Naive thymus-derived CD8-positive, alpha-beta T cell (primary cell): ENCODE data around the gene PTGER4. TPM values are rescaled to one million over a fixed set of nuclear protein-coding genes. Genes with fewer than 3 reads are reported as not detected.
"Not testable (repeated sequence)": the region's sequence is repeated elsewhere in the genome, so short reads cannot be mapped to it uniquely, and the experiment has no call there.

ENCODE experiments used
- ATAC-seq, 2 donors: fragments of 150-1000 bp; cut with Tn5 transposase in 1 of 2; sonication (Bioruptor Pico), chemical (Tn5 transposase) in 1 of 2; 1 replicate in 1 of 2; 2 replicates in 1 of 2; pipeline ENCODE4 v1.10.0; 2021; ENCODE audit warnings: mild to moderate bottlenecking in 2 of 2, moderate library complexity in 2 of 2
- POLR2A ChIA-PET: fragments of 350-600 bp; sonication (Branson Sonifier 250); formaldehyde crosslinking; loops from one replicate; lab custom pipeline; 2021; ENCODE audit warnings: antibody characterized with exemption; lab: Charles Lee
- DNase-seq, 10 donors: peaks; one replicate each; pipeline versions ENCODE4 v3.0.0 to v3.0.0-alpha.2; 2020 to 2022
- H3K27ac Mint-ChIP-seq, 10 donors: one replicate each; pipeline ENCODE4 v1.8.0; 2020 to 2022; ENCODE audit warnings: mild to moderate bottlenecking in 10 of 10, mixed read lengths in 10 of 10, moderate library complexity in 4 of 10, inconsistent platforms in 1 of 10
- H3K27me3 Mint-ChIP-seq, 5 donors: one replicate each; pipeline ENCODE4 v1.8.0; 2021 to 2022; ENCODE audit warnings: mixed read lengths in 5 of 5
- H3K36me3 Mint-ChIP-seq, 3 donors: one replicate each; pipeline ENCODE4 v1.8.0; 2020 to 2022; ENCODE audit warnings: mixed read lengths in 3 of 3, mild to moderate bottlenecking in 2 of 3, inconsistent platforms in 1 of 3
- H3K4me1 Mint-ChIP-seq, 4 donors: one replicate each; pipeline ENCODE4 v1.8.0; 2021 to 2022; ENCODE audit warnings: mixed read lengths in 4 of 4
- H3K4me3 Mint-ChIP-seq, 10 donors: one replicate each; pipeline ENCODE4 v1.8.0; 2020 to 2022; ENCODE audit warnings: mild to moderate bottlenecking in 10 of 10, mixed read lengths in 10 of 10, moderate library complexity in 6 of 10, inconsistent platforms in 1 of 10
- H3K9me3 Mint-ChIP-seq, 9 donors: one replicate each; pipeline ENCODE4 v1.8.0; 2020 to 2022; ENCODE audit warnings: mixed read lengths in 9 of 9, mild to moderate bottlenecking in 3 of 9, inconsistent platforms in 1 of 9, moderate library complexity in 1 of 9
- polyA plus RNA-seq, 3 donors: library from polyadenylated mRNA; unstranded; fragments of 300-500 nt; fragmentation: Illumina TruSeq; gene quantifications; one replicate each; pipeline ENCODE4 v1.2.3, GENCODE V29; 2021
- total RNA-seq, 8 experiments: library from RNA in 2 of 8; stranded (reverse) in 2 of 8; gene quantifications; one replicate each; pipeline ENCODE4 v1.2.3 and lab custom pipeline; 2021 to 2026

The PTGER4 gene
- 10 to 100 TPM; 28.2 to 30.7 TPM for total RNA-seq
- 10 to 100 TPM; 36.0 to 43.8 (median 41.6) TPM for polyA plus RNA-seq
- 55.7 to 598 (median 126) reads per million in 6 experiments for total RNA-seq (lab: John Stamatoyannopoulos, UW)

- Mint-ChIP-seq H3K9me3 (peaks cover 0 to 2% (median 0%) of the 10 kb centered on the region in 9 donors), H3K27me3 (no peaks in the 10 kb centered on the region), H3K36me3 (peaks cover 9 to 21% (median 12%) of the 10 kb centered on the region in 3 donors), H3K27ac (peak within 1 kb of the TSS; percentile 92 to 99 (median 98)), H3K4me1 (peaks cover 34 to 83% (median 56%) of the 10 kb centered on the region in 4 donors), H3K4me3 (peak within 1 kb of the TSS; percentile 90 to 100 (median 97))
- ATAC-seq (peak; percentile 7 to 26), DNase-seq (peak in 9 of 10 donors; percentile 16 to 70 (median 49))
- POLR2A ChIA-PET = interaction anchor here (0.8 to 9.7 kb wide), 16 partner anchors 9 to 312 kb away, joined by 3 to 140 read pairs (median 4); no protein-coding TSS in a partner anchor
Measured at GRCh38 chr5:40679913-40680681, at the start of gene PTGER4. TSS of gene PTGER4 (plus strand) at chr5:40679915. CDS start at chr5:40680994, 1,079 bp downstream.

- ATAC-seq (no peak), DNase-seq (no peak)
- Mint-ChIP-seq H3K4me3 (no peak overlapping the region), H3K9me3 (peaks cover 0 to 3% (median 0%) of the 10 kb centered on the region in 9 donors), H3K27me3 (no peaks in the 10 kb centered on the region), H3K4me1 (peaks cover 14 to 37% (median 28%) of the 10 kb centered on the region in 4 donors), H3K36me3 (peaks cover 0 to 2% (median under 1%) of the 10 kb centered on the region in 3 donors), H3K27ac (peak overlapping the region in 1 of 10 donors; percentile 55)
- POLR2A ChIA-PET = no interaction called here
Measured at GRCh38 chr5:40630126-40630525, 49.6 kb upstream of the PTGER4 start.

DNA sequence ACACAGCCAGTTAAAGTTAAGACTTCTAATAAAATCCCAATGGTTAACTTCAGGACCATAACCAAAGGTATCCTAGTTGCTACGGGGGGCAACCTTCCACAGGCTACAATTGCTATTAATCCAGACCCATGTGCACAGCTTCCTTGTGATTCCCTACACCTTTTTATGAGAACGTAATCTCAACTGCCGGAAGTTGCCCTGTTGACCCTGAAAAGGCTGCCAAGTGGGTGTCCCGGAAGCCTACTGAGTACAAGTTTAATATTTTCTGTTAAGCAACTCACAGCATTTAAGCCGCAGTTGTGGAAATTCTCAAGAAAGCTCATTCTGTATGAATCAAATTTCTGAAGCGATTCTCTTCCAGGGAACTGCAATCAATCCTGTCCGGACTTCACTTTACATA, 48.5 kb upstream of the PTGER4 start:
- no peak for ATAC-seq

DNA sequence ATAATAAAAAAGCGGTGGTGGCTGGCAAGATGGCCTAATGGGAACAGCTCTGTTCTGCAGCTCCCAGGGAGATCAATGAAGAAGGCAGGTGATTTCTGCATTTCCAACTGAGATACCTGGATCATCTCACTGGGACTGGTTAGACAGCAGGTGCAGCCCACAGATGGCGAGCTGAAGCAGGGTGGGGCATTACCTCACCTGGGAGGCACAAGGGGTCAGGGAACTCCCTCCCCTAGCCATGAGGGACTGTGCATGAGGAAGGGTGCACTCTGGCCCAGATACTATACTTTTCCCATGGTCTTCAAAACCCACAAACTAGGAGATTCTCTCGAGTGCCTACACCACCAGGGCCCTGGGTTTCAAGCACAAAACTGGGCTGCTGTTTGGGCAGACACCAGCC, 45.6 kb upstream of the PTGER4 start:
- POLR2A ChIA-PET = interaction anchor here (1.3 to 1.8 kb wide), 4 partner anchors 14 to 46 kb away, joined by 3 to 7 read pairs (median 6); partner anchors contain the start of gene PTGER4
- ATAC-seq = peak; percentile 42 to 44
- H3K36me3 Mint-ChIP-seq = peaks cover 0 to 30% (median 15%) of the 10 kb centered on the region in 3 donors
- H3K27ac Mint-ChIP-seq = peak overlapping the region in 5 of 10 donors; percentile 25 to 69 (median 55)
- peaks cover 5 to 43% (median 21%) of the 10 kb centered on the region in 9 donors for H3K9me3 Mint-ChIP-seq
- H3K4me3 Mint-ChIP-seq = peak overlapping the region in 3 of 10 donors; percentile 16 to 42 (median 19)
- no peaks in the 10 kb centered on the region for H3K27me3 Mint-ChIP-seq
- DNase-seq = no peak
- peaks cover 11 to 27% (median 20%) of the 10 kb centered on the region in 4 donors for H3K4me1 Mint-ChIP-seq

More for the DNA sequence above, 48.5 kb upstream of the PTGER4 start:
- DNase-seq = no peak
- Mint-ChIP-seq H3K27ac (no peak overlapping the region), H3K27me3 (no peaks in the 10 kb centered on the region), H3K4me3 (no peak overlapping the region), H3K36me3 (peaks cover 0 to 13% (median 5%) of the 10 kb centered on the region in 3 donors), H3K9me3 (peaks cover 0 to 13% (median 7%) of the 10 kb centered on the region in 9 donors), H3K4me1 (peaks cover 14 to 36% (median 26%) of the 10 kb centered on the region in 4 donors)
- POLR2A ChIA-PET = no interaction called here

DNA sequence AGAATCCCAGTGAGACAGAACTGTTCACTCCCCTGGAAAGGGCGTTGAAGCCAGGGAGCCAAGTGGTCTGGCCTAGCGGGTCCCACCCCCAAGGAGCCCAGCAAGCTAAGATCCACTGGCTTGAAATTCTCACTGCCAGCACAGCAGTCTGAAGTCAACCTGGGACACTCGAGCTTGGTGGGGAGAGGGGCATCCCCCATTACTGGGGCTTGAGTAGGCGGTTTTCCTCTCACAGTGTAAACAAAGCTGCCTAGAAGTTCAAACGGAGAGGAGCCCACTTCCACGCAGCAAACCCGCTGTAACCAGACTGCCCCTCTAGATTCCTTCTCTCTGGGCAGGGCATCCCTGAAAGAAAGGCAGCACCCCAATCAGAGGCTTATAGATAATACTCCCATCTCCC, 45.1 kb upstream of the PTGER4 start:
- Mint-ChIP-seq H3K27ac (peak overlapping the region in 4 of 10 donors; percentile 34 to 79 (median 62)), H3K36me3 (peaks cover 0 to 30% (median 15%) of the 10 kb centered on the region in 3 donors), H3K27me3 (no peaks in the 10 kb centered on the region), H3K4me1 (peaks cover 11 to 27% (median 20%) of the 10 kb centered on the region in 4 donors), H3K4me3 (peak overlapping the region in 6 of 10 donors; percentile 16 to 58 (median 38)), H3K9me3 (peaks cover 5 to 45% (median 21%) of the 10 kb centered on the region in 9 donors)
- peak; percentile 97 to 98 for ATAC-seq
- POLR2A ChIA-PET = interaction anchor here (1.3 to 1.8 kb wide), 4 partner anchors 14 to 46 kb away, joined by 3 to 7 read pairs (median 6); partner anchors contain the start of gene PTGER4
- peak in 5 of 10 donors; percentile 49 to 64 (median 63) for DNase-seq

GRCh38 chr5:40639531-40639930, 40.2 kb upstream of the PTGER4 start:
- H3K27me3 Mint-ChIP-seq, H3K4me3 Mint-ChIP-seq, ATAC-seq, DNase-seq, POLR2A ChIA-PET: not testable (repeated sequence)
- Mint-ChIP-seq H3K4me1 (peaks cover 9 to 15% (median 12%) of the 10 kb centered on the region in 4 donors), H3K27ac (peak overlapping the region in 1 of 10 donors; percentile 21), H3K36me3 (peaks cover 0 to 30% (median 15%) of the 10 kb centered on the region in 3 donors), H3K9me3 (peaks cover 10 to 45% (median 21%) of the 10 kb centered on the region in 9 donors)

GRCh38 chr5:40646266-40646665, 33.4 kb upstream of the PTGER4 start:
- Mint-ChIP-seq H3K4me1 (peaks cover 16 to 35% (median 29%) of the 10 kb centered on the region in 4 donors), H3K9me3 (peaks cover 0 to 4% (median 0%) of the 10 kb centered on the region in 9 donors), H3K27me3 (no peaks in the 10 kb centered on the region), H3K36me3 (no peaks in the 10 kb centered on the region), H3K4me3 (no peak overlapping the region), H3K27ac (no peak overlapping the region)
- ATAC-seq (no peak), DNase-seq (no peak)
- POLR2A ChIA-PET = interaction anchor here (0.8 kb wide), 1 partner anchor 236 kb away, joined by 3 read pairs; no protein-coding TSS in a partner anchor

DNA sequence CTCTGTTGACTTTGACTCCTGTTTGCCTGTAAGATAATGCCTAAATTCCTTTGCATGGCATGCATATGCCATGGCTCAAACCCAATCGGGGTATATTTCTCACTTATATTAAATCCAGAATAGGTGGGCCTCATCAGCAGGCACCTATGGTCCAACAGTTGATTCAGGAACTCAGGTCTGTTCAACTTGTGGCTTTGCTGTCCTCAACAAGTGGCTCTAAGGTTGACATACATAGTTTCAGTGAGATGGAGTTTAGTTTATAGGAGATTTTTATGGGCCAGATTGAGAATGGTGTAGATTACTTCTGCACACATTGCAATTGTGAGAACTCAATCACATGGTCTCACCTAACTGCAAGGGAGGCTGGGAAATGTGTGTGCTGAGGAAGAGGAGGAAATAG, 31.6 kb upstream of the PTGER4 start:
- peak overlapping the region in 8 of 10 donors; percentile 4 to 51 (median 40) for H3K27ac Mint-ChIP-seq
- no peak overlapping the region for H3K4me3 Mint-ChIP-seq

DNA sequence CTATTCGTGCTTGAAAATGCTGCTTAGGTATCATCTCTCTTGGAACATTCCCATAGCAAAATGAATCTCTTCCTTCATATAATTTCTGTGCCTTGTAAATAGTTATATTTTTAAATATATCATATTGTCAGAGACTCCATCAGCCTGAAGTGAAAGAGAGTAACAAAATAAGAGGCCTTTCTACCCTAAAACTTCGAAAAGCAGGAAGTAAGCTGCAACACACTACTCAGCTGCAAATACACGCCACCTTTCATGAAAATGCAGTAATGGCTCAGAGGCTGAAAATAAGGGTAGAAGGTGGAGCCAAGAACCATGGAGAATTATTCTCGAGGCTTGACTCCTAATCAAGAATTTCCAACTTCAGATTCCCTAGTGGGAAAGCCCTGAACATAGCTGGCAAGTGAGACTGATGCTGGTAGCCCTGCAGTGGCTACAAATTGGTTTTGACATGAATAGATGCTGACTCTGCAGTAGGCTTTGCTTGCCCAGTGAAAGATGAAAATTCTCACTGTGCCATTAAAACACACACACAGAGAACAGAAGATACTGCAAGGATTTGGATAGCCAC, 30.2 kb upstream of the PTGER4 start:
- Mint-ChIP-seq H3K4me1 (peaks cover 37 to 63% (median 55%) of the 10 kb centered on the region in 4 donors), H3K4me3 (peak overlapping the region in 8 of 10 donors; percentile 1 to 41 (median 36)), H3K27ac (peak overlapping the region; percentile 47 to 96 (median 91)), H3K27me3 (no peaks in the 10 kb centered on the region), H3K36me3 (no peaks in the 10 kb centered on the region), H3K9me3 (peaks cover 0 to 4% (median 0%) of the 10 kb centered on the region in 9 donors)
- POLR2A ChIA-PET = interaction anchor here (9.8 kb wide), 1 partner anchor 30 kb away, joined by 140 read pairs; the partner anchor contains the start of gene PTGER4
- DNase-seq = peak in 5 of 10 donors; percentile 18 to 61 (median 48)
- ATAC-seq = peak; percentile 47

More for the DNA sequence above, 31.6 kb upstream of the PTGER4 start:
- no peak for DNase-seq
- H3K27me3 Mint-ChIP-seq = no peaks in the 10 kb centered on the region
- H3K36me3 Mint-ChIP-seq = no peaks in the 10 kb centered on the region
- peaks cover 0 to 4% (median 0%) of the 10 kb centered on the region in 9 donors for H3K9me3 Mint-ChIP-seq
- ATAC-seq = no peak
- POLR2A ChIA-PET = interaction anchor here (1.6 to 9.8 kb wide), 2 partner anchors 14 to 32 kb away, joined by 7 to 140 read pairs; partner anchors contain the start of gene PTGER4
- H3K4me1 Mint-ChIP-seq = peaks cover 26 to 49% (median 42%) of the 10 kb centered on the region in 4 donors

GRCh38 chr5:40651201-40651600, 28.5 kb upstream of the PTGER4 start:
- no peaks in the 10 kb centered on the region for H3K36me3 Mint-ChIP-seq
- H3K4me1 Mint-ChIP-seq = peaks cover 46 to 78% (median 68%) of the 10 kb centered on the region in 4 donors
- peak overlapping the region in 8 of 10 donors; percentile 14 to 96 (median 62) for H3K27ac Mint-ChIP-seq
- ATAC-seq = no peak
- H3K27me3 Mint-ChIP-seq = no peaks in the 10 kb centered on the region
- H3K9me3 Mint-ChIP-seq = no peaks in the 10 kb centered on the region
- DNase-seq = no peak
- POLR2A ChIA-PET = interaction anchor here (0.6 to 9.8 kb wide), 3 partner anchors 18 to 29 kb away, joined by 3 to 140 read pairs (median 5); partner anchors contain the start of gene PTGER4
- no peak overlapping the region for H3K4me3 Mint-ChIP-seq

DNA sequence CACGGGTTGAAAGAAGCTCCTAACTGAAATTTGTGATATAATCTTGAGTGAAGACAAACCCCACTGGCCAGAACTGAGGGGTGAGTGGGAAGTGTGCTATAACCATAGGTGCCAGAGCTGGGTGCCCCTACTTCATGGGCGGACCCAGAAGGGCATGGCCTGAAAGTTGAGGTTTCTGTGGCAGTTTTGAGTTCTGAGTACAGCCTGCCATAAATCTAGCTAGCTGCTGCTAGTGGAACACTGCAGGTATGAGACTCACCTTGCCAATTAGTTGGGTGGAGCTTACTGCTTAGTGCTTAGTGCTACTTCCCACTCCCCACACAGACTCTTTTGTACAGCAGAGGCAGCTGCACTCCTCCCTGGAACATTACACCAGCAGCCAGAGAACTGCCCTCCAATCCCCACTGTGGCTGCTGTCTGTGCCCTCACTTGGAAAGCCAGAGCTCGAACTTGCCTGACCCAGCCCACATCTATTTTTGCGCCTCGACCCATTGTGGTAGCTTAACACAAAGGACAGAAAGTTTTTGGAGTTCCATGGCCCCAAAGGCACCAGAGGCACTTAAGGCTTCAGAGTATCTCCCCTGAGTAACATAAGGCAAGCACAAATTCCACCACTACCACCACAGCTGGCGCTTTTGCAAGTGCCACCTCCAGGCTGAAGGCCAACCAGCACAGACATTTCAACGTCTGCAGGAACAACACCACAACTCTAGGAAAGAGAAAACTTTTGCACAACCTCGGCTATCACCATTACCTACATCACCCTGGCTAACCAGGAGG, 27.1 kb upstream of the PTGER4 start:
- peaks cover 0 to 3% (median 0%) of the 10 kb centered on the region in 9 donors for H3K9me3 Mint-ChIP-seq
- no peaks in the 10 kb centered on the region for H3K36me3 Mint-ChIP-seq
- DNase-seq = peak in 3 of 10 donors; percentile 25 to 65 (median 38)
- H3K4me3 Mint-ChIP-seq = peak overlapping the region; percentile 7 to 83 (median 74)
- H3K27me3 Mint-ChIP-seq = no peaks in the 10 kb centered on the region
- peak; percentile 35 to 40 for ATAC-seq
- POLR2A ChIA-PET = interaction anchor here (0.7 to 9.8 kb wide), 9 partner anchors 11 to 247 kb away, joined by 3 to 140 read pairs (median 4); partner anchors contain the start of gene PTGER4
- H3K27ac Mint-ChIP-seq = peak overlapping the region; percentile 88 to 96 (median 94)
- H3K4me1 Mint-ChIP-seq = peaks cover 49 to 81% (median 69%) of the 10 kb centered on the region in 4 donors
